ENCODE results near the gene SLC38A5.

SLC38A5 gene

GRCh38 chrX:48513670-48514069 is 43.6 kb upstream of the SLC38A5 start:
- H3K4me3 ChIP-seq (ENCODE audit: low read depth, low read length): no peak overlapping the region
- DNase-seq (ENCODE audit: low read depth): no peak
- TF ChIP-seq, protein P1, sequence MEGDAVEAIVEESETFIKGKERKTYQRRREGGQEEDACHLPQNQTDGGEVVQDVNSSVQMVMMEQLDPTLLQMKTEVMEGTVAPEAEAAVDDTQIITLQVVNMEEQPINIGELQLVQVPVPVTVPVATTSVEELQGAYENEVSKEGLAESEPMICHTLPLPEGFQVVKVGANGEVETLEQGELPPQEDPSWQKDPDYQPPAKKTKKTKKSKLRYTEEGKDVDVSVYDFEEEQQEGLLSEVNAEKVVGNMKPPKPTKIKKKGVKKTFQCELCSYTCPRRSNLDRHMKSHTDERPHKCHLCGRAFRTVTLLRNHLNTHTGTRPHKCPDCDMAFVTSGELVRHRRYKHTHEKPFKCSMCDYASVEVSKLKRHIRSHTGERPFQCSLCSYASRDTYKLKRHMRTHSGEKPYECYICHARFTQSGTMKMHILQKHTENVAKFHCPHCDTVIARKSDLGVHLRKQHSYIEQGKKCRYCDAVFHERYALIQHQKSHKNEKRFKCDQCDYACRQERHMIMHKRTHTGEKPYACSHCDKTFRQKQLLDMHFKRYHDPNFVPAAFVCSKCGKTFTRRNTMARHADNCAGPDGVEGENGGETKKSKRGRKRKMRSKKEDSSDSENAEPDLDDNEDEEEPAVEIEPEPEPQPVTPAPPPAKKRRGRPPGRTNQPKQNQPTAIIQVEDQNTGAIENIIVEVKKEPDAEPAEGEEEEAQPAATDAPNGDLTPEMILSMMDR (IDR thresholded peaks at IDR 0.05; ENCODE audit: insufficient read depth, low read depth, low read length, missing control alignments): no peak

DNA sequence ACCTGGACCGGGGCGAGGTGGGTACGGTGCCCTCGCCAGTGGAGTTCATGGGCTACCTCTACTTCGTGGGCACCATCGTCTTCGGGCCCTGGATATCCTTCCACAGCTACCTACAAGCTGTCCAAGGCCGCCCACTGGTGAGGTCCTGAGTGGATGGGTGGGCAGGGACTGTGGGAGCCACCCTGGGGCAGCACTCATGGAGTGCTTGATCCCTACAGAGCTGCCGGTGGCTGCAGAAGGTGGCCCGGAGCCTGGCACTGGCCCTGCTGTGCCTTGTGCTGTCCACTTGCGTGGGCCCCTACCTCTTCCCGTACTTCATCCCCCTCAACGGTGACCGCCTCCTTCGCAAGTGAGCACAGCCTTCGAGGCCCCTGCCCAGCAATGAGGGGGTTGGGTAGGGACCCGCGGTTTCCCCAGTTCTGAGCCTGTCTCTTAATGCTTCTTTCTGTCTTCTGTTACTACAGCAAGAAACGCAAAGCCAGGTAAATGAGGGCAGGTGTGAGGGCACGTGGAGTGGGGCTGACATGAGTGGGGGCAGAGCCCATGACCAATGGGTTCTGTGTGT is 42.4 kb upstream of the SLC38A5 start:
- no peak overlapping the region for H3K4me3 ChIP-seq (ENCODE audit: low read depth, low read length)
- DNase-seq (ENCODE audit: low read depth): no peak
- TF ChIP-seq, protein P1 (IDR thresholded peaks at IDR 0.05; ENCODE audit: insufficient read depth, low read depth, low read length, missing control alignments): no peak

DNA sequence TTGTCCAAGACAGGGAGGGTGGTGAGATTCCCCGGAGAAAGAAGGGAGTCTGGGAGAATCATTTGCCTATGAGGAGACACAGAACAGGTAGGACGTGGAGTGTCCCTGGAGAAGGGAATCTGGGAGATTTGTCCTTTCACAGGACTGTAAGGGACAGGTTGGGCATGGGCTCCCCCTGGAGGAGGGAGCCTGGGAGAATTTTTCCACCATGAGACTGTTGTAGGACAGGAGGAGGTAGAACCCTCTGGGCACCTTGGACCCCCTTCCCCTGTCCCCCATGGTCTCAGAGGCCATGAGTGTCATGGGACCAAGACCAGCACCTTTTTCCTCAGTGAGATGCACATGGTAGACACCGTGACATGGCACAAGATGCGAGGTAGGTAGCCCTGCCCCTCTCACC is 41.5 kb upstream of the SLC38A5 start:
- TF ChIP-seq, protein P1 (IDR thresholded peaks at IDR 0.05; ENCODE audit: insufficient read depth, low read depth, low read length, missing control alignments): no peak
- no peak for DNase-seq (ENCODE audit: low read depth)
- H3K4me3 ChIP-seq (ENCODE audit: low read depth, low read length): no peak overlapping the region

DNA sequence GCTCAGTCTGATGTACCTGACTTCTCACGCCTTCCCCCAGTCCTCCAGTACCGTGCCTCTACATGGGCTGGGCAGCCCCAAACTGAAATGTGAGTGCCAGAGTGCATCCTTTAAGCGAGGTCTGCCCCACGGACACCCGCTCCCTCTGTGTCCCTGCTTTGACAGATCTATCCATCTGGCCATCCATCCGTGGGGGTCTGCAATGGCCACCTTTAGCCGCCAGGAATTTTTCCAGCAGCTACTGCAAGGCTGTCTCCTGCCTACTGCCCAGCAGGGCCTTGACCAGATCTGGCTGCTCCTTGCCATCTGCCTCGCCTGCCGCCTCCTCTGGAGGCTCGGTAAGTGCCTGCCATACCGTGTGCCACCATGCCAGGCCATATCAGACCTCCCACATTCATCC is 39.6 kb upstream of the SLC38A5 start:
- peak overlapping the region; percentile 70 for H3K4me3 ChIP-seq (ENCODE audit: low read depth, low read length)
- TF ChIP-seq, protein P1 (IDR thresholded peaks at IDR 0.05; ENCODE audit: insufficient read depth, low read depth, low read length, missing control alignments): no peak
- peak; percentile 3 for DNase-seq (ENCODE audit: low read depth)

DNA sequence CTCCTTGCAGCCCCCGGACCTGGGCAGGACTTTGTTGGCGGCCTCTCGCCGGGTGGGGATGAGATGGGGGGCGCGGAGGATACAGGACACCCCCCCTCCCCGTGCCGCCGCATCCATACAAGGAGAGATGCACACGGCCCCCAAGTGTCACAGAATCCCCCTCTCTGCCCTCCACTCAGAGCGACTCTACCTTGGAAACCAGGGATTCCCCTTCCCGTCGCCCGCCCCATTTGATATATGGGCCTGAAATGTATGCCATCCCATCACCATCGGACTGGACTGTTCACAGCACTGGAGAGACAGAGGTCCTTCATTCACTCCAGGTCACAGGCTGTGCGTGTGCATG is 39.2 kb upstream of the SLC38A5 start:
- peak; percentile 10 for DNase-seq (ENCODE audit: low read depth)
- peak overlapping the region; percentile 70 for H3K4me3 ChIP-seq (ENCODE audit: low read depth, low read length)
- TF ChIP-seq, protein P1 (IDR thresholded peaks at IDR 0.05; ENCODE audit: insufficient read depth, low read depth, low read length, missing control alignments): no peak

- peak within 1 kb of the TSS; percentile 70 for H3K4me3 ChIP-seq (ENCODE audit: low read depth, low read length)
- TF ChIP-seq, protein P1 (IDR thresholded peaks at IDR 0.05; ENCODE audit: insufficient read depth, low read depth, low read length, missing control alignments): no peak
- DNase-seq (ENCODE audit: low read depth): peak; percentile 88
These were observed 38.6 kb upstream of the SLC38A5 start, which contains the start of gene PORCN for GRCh38 chrX:48508400-48509244. Gene PORCN (plus strand): TSS chrX:48508992. CDS start chrX:48509821, 829 bp downstream.

Data from GM12865 (cell line).